GM19099 (cell line): ENCODE results near the gene PIP5KL1.

Experiments used
- POLR2A ChIP-seq: IDR thresholded peaks from 3 replicates; pipeline ENCODE4 v1.6.1; 2011; ENCODE audit warnings: low read depth; ENCODE audit not compliant: insufficient read length; ENCODE audit errors: extremely low read depth

PIP5KL1 gene

DNA sequence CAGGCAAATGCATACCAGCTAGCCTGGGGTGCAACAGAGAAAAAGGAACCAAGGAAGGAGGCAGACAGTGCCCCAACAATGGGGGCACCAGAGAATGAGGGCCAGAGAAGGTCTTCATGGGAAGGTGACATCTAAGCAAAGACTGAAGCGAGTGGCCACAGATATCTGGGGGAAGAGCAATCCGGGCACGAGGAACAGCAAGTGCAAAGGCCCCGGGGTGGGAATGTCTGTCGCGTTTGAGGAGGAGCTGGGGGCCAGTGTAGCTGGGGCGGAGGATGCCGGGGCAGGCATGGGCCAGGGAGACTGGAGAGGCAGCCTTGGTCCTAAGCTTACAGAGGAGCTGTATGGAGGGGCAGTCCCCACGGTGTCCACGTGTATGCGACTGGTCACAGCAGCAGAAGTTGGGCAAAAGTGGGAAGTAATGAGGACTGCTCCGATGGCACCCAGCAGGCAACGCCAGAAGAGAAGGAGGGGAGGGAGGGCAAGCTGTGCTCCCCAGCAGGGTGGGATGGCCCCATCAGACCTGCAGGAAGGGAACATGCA is 31.1 kb upstream of the PIP5KL1 start:
- TF ChIP-seq POLR2A: no peak

DNA sequence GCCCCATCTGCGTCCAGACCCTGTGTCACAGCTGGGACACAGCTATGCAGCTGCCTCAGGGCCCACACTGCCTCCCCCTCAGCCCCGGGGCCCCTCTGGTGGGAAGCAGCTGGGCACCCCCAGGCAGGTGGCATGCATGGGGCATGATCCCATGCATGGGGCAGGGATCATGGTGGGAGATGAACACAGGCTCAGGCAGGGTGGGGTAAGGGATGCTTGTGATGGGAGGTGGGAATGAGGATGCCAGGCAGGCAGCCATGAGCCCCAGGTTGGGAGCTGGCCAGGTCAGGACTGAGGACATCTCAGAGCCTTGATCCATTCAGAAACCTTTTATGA is 30.5 kb upstream of the PIP5KL1 start:
- TF ChIP-seq POLR2A: no peak

DNA sequence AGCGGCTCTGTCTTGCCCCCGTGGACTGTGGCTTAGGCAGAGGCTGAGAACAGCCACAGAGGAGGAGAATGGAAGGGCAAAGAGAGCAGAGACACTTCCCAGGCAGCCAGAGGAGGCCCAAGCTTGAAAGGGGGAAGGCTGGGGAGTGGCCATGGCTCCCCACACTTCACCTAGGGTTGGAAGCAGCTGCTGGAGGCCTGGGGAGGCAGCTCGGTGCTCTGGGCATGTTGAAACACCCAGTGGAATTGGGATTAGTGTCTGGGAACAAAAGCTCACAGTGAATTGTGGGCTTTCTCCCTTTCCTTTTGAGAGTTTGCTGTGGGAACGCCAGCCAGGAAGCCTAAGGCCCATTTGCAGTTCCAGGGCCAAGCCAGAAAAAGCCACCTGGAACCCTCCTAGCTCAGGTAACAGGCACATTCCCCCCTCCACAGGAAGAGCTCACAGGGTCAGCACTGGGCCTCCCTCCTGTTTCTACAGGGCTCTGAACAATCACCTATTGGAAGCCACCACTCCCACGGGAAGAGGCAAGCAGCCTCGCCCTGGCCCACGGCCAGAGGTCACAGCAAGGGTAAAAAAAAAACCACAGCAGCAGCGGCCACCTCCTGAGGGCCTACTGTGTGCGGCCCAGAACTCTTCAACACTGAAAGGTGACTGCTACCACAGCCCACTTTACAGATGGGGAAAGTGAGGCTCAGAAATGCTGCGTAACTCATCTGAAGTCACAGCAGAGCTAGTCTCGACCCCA is 30.0 kb upstream of the PIP5KL1 start:
- TF ChIP-seq POLR2A: no peak

GRCh38 chr9:127959841-127960409 is 29.3 kb upstream of the PIP5KL1 start:
- TF ChIP-seq POLR2A: no peak

- no peak for TF ChIP-seq POLR2A
These were observed 28.8 kb upstream of the PIP5KL1 start for GRCh38 chr9:127959398-127959797.

- no peak for TF ChIP-seq POLR2A
These were observed 28.2 kb upstream of the PIP5KL1 start for GRCh38 chr9:127958728-127959127.

GRCh38 chr9:127955294-127956015 is 24.9 kb upstream of the PIP5KL1 start:
- no peak for TF ChIP-seq POLR2A

DNA sequence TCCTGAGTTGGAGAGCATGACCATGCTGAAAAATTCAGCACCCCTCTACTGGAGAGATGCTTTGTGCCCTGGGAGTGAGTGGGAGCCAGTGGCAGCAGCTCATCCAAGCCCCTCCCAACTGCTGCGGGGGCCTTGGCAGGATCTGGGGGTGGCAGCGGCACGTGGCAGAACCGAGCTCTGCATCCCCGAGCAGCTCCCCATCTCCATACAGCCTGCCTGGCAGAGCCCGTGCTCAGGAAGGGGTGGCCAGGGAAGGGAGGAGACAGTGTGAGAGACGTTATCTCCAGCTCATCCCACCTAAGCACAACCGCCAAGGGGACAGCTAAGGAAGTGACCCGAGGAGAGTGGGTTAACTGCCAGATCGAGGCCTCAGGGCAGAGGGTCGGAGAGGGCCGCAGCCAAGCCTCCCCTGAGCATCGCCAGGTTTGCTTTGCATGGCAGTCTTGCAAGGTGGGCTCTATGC is 24.3 kb upstream of the PIP5KL1 start:
- no peak for TF ChIP-seq POLR2A

- no peak for TF ChIP-seq POLR2A
These were observed 23.4 kb upstream of the PIP5KL1 start for GRCh38 chr9:127953768-127954505.

DNA sequence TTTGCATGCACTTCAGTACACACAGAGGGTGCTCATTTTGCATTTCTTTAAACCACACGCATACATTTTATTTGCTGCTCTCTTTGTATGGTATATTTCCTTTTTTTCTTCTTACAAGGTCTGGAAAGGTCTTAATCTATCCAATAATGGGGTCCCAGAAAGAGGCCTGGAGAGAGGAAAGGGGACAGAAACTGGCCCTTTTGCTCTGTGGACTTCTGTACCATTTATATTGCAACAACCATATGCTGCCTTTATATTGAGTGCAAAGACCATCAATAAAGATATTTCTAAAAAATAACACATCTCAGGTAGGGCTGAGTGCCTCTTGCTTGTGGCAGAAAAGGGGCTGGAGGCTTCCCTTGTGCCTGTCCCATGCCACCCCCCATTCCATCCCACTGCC is 22.6 kb upstream of the PIP5KL1 start:
- TF ChIP-seq POLR2A: no peak

DNA sequence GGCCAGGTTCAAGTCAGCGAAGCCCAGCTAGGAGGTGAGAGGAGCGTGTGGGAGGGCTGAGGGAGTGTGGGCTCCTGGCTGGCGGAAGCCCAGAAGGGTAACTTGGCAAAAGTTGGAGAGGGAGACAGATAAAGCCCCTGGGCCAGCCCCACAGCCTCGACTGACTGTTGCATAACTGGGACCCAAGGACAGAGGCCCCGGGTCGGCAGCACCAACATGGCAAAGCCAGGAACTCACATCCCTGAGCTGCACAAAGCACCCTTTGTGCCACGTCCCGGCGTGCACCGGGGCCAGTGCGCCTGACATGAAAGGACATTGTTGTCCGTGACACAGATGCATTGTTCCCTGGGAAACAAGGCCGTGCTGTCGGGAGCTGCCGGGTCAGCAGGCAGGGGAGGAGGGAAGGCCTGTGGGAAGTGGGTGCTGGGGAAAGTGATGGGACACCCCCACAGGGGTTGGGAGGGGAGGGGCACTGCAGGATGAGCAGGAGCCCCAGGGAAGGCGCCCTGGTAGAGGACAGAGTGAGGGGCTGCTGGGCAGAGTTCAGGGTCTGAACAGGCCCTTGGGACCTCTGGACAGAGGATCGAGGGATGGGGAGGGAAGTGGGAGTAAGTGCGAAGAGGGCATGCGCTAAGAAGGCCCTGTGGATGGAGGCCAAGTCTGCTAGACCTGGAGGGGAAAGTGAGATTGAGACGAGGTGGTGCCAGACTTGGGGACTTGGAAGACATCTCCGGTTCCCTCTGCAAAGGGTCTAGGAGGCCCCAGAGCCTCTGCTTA is 20.1 kb upstream of the PIP5KL1 start:
- TF ChIP-seq POLR2A: no peak

DNA sequence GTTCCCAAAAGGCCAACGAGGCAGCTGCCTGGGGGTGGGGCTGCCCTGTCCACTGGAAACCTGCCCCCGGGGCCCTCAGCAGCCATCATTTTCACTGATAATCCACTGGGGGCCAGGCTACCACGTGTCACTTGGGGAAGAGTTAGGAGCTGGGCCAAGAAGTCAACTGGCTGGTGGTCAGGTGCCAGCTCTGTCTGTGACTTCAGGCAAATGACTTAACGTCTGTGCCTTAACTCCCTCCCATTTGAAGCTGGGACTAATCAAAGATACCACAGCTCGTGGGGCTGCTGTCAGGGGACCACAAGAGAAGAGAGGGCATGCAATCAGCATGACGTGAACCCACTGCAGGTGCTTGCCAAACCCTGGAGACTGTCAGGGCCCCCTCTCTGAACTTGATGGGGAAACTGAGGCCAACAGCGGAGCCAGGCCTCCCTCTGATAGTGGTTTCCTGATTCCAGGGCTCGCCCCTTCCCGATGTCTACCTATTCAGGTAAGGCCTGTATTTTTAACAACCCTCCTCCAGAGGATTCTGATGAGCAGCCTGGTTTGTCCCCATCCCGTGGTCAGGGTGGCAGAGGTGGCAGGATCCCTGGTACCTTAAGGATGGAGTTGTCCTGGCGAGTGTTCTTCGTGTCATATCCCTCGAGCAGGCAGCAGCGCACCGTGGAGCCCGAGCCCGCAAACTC is 19.4 kb upstream of the PIP5KL1 start:
- TF ChIP-seq POLR2A: no peak

GRCh38 chr9:127947841-127948710 is 17.5 kb upstream of the PIP5KL1 start:
- no peak for TF ChIP-seq POLR2A
